OCI-LY1 (cell line): ENCODE measurements around the gene PTGIS.
"Not testable (repeated sequence)": the region's sequence is repeated elsewhere in the genome, so short reads cannot be mapped to it uniquely, and the experiment has no call there.

Experiments used
- EZH2 ChIP-seq: fragments of 200-600 bp; sonication (generic), shearing (Covaris generic); IDR thresholded peaks from 2 replicates; pipeline ENCODE4 v1.8.0; 2017; ENCODE audit warnings: borderline replicate concordance, mixed run types, mild to moderate bottlenecking, antibody characterized with exemption, low read length, moderate library complexity, mixed read lengths
- TF ChIP-seq, protein P1 (sequence below): fragments of 200-600 bp; sonication (generic), shearing (Covaris generic); IDR thresholded peaks from 2 replicates; pipeline ENCODE4 v1.5.1; 2017; ENCODE audit warnings: mild to moderate bottlenecking, antibody characterized with exemption, low read length, moderate library complexity, mixed read lengths

DNA sequence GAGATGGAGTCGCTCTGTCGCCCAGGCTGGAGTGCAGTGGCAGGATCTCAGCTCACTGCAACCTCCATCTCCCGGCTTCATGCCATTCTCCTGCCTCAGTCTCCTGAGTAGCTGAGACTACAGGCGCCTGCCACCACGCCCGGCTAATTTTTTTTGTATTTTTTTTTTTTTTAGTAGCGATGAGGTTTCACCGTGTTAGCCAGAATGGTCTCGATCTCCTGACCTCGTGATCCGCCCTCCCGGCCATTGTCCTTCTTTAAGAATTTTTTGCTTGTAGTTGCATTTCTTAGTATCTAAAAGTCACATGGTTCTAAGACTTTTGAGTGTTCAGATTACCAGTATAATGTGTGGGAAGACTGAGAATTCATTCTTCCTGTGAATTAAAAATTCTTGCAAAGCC, 2.9 kb downstream of the PTGIS start:
- TF ChIP-seq, protein P1, sequence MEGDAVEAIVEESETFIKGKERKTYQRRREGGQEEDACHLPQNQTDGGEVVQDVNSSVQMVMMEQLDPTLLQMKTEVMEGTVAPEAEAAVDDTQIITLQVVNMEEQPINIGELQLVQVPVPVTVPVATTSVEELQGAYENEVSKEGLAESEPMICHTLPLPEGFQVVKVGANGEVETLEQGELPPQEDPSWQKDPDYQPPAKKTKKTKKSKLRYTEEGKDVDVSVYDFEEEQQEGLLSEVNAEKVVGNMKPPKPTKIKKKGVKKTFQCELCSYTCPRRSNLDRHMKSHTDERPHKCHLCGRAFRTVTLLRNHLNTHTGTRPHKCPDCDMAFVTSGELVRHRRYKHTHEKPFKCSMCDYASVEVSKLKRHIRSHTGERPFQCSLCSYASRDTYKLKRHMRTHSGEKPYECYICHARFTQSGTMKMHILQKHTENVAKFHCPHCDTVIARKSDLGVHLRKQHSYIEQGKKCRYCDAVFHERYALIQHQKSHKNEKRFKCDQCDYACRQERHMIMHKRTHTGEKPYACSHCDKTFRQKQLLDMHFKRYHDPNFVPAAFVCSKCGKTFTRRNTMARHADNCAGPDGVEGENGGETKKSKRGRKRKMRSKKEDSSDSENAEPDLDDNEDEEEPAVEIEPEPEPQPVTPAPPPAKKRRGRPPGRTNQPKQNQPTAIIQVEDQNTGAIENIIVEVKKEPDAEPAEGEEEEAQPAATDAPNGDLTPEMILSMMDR = not testable (repeated sequence)
- not testable (repeated sequence) for TF ChIP-seq EZH2
